ENCODE measurements around the gene NRN1L. TPM values are rescaled to one million over a fixed set of nuclear protein-coding genes. Genes with fewer than 3 reads are reported as not detected.

Gene NRN1L
- total RNA-seq, 1 donor = not detected

- no peak for DNase-seq (ENCODE audit: low read depth)
- H3K4me3 ChIP-seq (ENCODE audit: low read depth, low read length) = peak overlapping the region; percentile 98
- TF ChIP-seq, protein P1, sequence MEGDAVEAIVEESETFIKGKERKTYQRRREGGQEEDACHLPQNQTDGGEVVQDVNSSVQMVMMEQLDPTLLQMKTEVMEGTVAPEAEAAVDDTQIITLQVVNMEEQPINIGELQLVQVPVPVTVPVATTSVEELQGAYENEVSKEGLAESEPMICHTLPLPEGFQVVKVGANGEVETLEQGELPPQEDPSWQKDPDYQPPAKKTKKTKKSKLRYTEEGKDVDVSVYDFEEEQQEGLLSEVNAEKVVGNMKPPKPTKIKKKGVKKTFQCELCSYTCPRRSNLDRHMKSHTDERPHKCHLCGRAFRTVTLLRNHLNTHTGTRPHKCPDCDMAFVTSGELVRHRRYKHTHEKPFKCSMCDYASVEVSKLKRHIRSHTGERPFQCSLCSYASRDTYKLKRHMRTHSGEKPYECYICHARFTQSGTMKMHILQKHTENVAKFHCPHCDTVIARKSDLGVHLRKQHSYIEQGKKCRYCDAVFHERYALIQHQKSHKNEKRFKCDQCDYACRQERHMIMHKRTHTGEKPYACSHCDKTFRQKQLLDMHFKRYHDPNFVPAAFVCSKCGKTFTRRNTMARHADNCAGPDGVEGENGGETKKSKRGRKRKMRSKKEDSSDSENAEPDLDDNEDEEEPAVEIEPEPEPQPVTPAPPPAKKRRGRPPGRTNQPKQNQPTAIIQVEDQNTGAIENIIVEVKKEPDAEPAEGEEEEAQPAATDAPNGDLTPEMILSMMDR (IDR thresholded peaks at IDR 0.05; ENCODE audit: insufficient read depth, low read depth, low read length) = no peak
Observed at GRCh38 chr16:67935101-67935401, 50.4 kb downstream of the NRN1L start.

DNA sequence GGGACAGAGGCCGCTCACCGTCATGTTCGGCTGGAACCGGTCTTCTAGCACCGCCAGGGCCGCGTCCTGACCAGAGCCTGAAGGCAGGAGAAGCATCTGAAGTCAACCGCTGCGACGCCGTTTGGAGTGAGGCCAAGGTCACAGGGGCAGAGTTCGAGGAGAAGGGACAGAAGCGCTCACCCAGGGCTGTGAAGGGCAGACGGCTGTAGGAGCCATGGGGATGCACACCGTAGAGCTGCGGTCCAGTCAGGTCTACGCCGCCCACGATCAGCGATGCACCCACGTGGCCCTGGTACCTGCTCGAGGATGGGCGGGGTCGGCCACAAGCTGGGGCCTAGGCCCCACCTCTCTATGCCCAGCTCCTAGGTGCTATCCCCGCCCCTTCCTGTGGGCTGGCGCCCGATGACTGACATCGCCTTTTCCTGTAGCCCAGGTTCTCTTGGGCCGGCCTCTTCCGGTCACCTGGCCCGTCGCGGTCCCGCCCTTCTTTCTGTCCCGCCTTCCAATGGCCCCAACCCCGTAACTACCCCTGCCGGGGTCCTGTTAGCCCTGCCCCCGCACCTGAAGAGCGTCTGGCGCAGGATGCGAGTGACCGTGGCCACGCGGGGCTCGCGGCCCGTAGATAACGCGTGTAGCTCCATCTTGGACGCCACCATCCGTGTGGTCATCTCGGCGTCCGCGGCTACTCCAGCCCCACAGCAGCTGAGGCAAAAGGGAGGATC lies 50.9 kb downstream of the NRN1L start:
- TF ChIP-seq, protein P1 (IDR thresholded peaks at IDR 0.05; ENCODE audit: insufficient read depth, low read depth, low read length) = no peak
- DNase-seq (ENCODE audit: low read depth) = peak; percentile 90

More for the DNA sequence above, 50.9 kb downstream of the NRN1L start:
- H3K4me3 ChIP-seq (ENCODE audit: low read depth, low read length) = peak overlapping the region; percentile 98

Small RNAs within 50 kb of the gene (small RNA-seq; reads per million reads assigned to genes)
- not detected for gene AC040162.2
- gene NRN1L = not detected

Other genes with a start within 250 kb of the NRN1L start
- gene CARMIL2, start 239.7 kb upstream of the NRN1L start, total RNA-seq = under 0.01 TPM in 2 replicates
- gene ACD, start 224.6 kb upstream of the NRN1L start, total RNA-seq = 15.1 and 19.3 TPM in 2 replicates
- gene PARD6A, start 223.9 kb upstream of the NRN1L start, total RNA-seq = 0.97 and 2.6 TPM in 2 replicates
- gene ENKD1, start 218.1 kb upstream of the NRN1L start, total RNA-seq = 10.0 and 11.2 TPM in 2 replicates
- 1.3 and 3.9 TPM in 2 replicates for gene C16orf86, start 218.1 kb upstream of the NRN1L start, total RNA-seq
- gene GFOD2, start 165.6 kb upstream of the NRN1L start, total RNA-seq = 13.5 and 15.5 TPM in 2 replicates
- 6.1 and 8.6 TPM in 2 replicates for gene RANBP10, start 78.3 kb upstream of the NRN1L start, total RNA-seq
- 0.32 and 1.3 TPM in 2 replicates for gene TSNAXIP1, start 78.0 kb upstream of the NRN1L start, total RNA-seq
- gene THAP11, start 42.6 kb upstream of the NRN1L start, total RNA-seq = 24.8 and 28.9 TPM in 2 replicates
- gene NUTF2, start 38.0 kb upstream of the NRN1L start, total RNA-seq = 255 and 342 TPM in 2 replicates
- gene CENPT, start 37.2 kb upstream of the NRN1L start, total RNA-seq = 31.6 and 39.7 TPM in 2 replicates
- 60.6 and 85.1 TPM in 2 replicates for gene EDC4, start 11.8 kb upstream of the NRN1L start, total RNA-seq
- gene PSKH1, start 8.4 kb downstream of the NRN1L start, total RNA-seq = 13.0 and 13.2 TPM in 2 replicates
- 1.3 TPM in 1 of 2 replicates, not detected in the other for gene CTRL, start 47.0 kb downstream of the NRN1L start, total RNA-seq
- 54.0 and 72.8 TPM in 2 replicates for gene PSMB10, start 52.0 kb downstream of the NRN1L start, total RNA-seq
- 8.6 and 9.3 TPM in 2 replicates for gene LCAT, start 59.2 kb downstream of the NRN1L start, total RNA-seq
- gene SLC12A4, start 83.8 kb downstream of the NRN1L start, total RNA-seq = 90.5 and 104 TPM in 2 replicates
- gene DPEP3, start 95.6 kb downstream of the NRN1L start, total RNA-seq = not detected in 2 replicates
- gene DPEP2, start 114.6 kb downstream of the NRN1L start, total RNA-seq = under 0.01 TPM in 1 of 2 replicates, not detected in the other
- gene DPEP2NB, start 131.0 kb downstream of the NRN1L start, total RNA-seq = under 0.01 TPM in 1 of 2 replicates, not detected in the other
- 12.1 and 13.2 TPM in 2 replicates for gene DDX28, start 138.3 kb downstream of the NRN1L start, total RNA-seq
- gene DUS2, start 138.4 kb downstream of the NRN1L start, total RNA-seq = 14.5 and 19.4 TPM in 2 replicates
- 22.5 and 32.8 TPM in 2 replicates for gene NFATC3, start 200.5 kb downstream of the NRN1L start, total RNA-seq

All from fibroblast of villous mesenchyme (primary cell).